LHCN-M2 (cell line): ENCODE data around the gene SYCN. TPM values are rescaled to one million over a fixed set of nuclear protein-coding genes. Genes with fewer than 3 reads are reported as not detected.

Source experiments
- DNase-seq: peaks from one replicate; pipeline ENCODE4 v3.0.0-alpha.2; 2012; ENCODE audit warnings: low read depth
- total RNA-seq: library from RNA; depleted of rRNA; stranded (reverse); fragments of >200 nt; gene quantifications from 2 replicates; pipeline ENCODE4 v1.2.3, GENCODE V29; 2014

Gene SYCN
- total RNA-seq, 1 experiment from 2014 or later: not detected

- DNase-seq: no peak
These were observed 32.3 kb downstream of the SYCN start for GRCh38 chr19:39171479-39172465.

DNA sequence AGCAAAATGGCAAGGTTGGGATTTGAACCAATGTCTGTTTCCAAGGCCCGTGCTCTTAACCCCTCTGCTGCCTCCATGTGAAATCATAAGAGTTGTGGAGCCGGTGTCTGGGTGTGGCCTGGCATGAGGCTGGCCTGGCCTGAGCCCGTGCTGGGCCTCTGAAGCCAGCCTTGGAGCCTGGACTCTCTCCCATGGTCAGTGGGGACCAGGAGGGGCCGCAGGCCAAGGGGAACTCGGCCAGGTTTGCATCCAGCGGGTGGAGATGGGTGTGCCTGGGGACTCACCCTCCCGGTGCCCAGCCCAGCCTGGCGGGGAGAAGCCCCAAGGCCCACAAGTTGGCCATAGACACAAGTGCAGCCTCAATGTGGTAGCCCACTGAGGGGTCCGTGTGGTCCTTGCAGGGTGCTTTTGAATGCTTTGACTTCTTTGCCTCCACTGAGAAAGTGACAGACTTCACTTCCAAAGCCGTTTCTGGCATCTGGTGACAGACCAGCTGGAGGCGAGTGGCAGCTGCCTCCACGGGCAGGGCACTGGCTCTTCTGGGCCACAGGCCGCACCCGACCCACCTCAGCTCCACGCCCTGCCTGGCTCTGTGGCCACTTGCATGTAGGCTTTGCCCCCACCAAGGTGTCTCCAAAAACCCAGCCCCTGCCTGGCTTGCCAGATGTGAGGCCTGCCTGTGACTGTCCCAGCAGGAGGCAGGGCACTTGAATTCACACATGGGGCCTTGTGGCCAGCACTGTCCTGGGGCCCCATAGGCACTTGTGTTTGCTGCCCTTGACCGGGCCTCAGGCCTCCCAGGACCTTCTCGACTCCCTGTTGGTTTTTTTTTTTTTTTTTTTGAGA, 33.5 kb downstream of the SYCN start:
- DNase-seq: no peak

DNA sequence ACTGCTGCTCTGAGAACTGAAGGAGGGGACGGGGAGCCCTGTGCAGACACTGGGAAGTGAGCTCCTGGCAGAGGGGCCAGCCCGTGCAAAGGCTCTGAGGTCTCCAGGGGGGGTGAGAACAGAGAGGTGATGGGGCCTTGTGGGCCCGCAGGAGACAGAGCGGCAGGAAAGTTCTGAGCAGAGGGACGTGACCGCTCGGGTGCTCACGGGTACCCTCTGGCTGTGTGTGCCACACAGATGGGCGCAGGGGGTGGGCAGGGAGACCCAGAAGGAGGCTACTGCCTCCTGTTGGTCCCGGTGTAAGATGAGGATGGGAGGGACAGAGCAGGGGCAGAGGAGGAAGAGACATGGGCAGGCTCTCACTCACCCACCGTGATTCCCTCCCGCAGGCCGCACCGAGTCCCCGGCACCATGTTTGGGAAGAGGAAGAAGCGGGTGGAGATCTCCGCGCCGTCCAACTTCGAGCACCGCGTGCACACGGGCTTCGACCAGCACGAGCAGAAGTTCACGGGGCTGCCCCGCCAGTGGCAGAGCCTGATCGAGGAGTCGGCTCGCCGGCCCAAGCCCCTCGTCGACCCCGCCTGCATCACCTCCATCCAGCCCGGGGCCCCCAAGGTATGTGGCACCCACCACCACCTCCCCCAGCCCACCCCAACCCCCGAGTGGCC, 34.8 kb downstream of the SYCN start:
- DNase-seq: no peak

- no peak for DNase-seq
These were observed 35.6 kb downstream of the SYCN start for GRCh38 chr19:39168258-39169142.

DNA sequence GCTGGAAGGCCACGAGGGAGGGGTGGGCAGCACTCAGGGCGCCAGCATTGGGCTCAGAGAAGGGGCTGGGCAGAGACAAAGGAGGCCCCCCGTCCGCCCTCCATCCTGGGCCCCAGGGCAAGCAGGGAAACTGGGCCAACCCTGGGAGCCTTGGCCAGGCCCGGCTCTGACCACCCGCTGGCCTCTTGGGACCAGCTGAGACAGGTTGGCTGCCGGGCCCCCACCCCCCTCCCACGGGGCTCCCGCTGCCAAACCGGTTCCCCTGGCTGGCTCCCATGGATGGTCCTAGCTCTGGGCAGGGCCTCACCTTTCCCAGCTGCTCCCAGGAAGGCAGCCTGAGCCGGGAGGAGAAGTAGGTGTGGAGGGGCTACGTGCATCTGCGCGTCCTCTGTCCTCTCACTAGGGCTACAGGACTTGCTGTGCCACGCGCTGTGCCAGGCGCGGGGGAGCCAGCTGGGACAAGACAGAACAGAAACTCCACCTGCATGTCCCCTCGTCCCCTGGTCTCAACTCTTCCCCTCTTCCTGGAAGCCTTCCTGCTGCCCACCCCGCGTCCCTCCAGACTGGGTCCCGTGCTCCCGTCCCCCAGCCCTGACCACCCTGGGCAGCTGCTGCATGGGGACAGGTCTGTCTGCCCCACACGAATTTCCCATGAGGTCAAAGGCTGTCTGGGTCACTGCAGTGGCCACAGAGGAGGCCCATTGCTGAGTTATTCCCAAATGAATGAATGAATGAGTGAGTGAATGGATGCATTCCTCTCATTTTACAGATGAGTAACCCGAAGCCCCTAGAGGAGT, 36.4 kb downstream of the SYCN start:
- no peak for DNase-seq

- no peak for DNase-seq
These were observed 37.3 kb downstream of the SYCN start for GRCh38 chr19:39166571-39167391.

DNA sequence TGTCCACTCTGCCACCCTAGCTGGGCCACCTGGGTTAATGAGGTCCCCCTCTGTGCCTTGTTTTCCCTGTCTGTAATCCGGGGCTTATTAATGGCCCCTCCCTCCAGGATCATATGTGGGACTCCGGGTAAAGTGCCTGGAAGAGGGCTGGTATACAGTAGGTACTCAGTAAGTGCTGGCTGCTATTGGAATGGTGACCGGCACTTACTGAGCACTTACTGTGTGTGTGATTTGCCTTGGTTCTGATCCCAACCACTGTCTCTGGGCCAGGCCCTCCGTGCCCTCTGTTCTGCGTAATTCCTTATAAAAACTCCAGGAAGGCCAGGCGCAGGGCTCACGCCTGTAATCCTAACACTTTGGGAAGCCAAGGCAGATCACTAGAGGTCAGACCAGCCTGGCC, 38.2 kb downstream of the SYCN start:
- no peak for DNase-seq

- no peak for DNase-seq
These were observed 39.8 kb downstream of the SYCN start for GRCh38 chr19:39164289-39164688.

- DNase-seq: no peak
These were observed 40.4 kb downstream of the SYCN start for GRCh38 chr19:39163621-39164020.

- DNase-seq: no peak
These were observed 41.5 kb downstream of the SYCN start for GRCh38 chr19:39162441-39163043.

DNA sequence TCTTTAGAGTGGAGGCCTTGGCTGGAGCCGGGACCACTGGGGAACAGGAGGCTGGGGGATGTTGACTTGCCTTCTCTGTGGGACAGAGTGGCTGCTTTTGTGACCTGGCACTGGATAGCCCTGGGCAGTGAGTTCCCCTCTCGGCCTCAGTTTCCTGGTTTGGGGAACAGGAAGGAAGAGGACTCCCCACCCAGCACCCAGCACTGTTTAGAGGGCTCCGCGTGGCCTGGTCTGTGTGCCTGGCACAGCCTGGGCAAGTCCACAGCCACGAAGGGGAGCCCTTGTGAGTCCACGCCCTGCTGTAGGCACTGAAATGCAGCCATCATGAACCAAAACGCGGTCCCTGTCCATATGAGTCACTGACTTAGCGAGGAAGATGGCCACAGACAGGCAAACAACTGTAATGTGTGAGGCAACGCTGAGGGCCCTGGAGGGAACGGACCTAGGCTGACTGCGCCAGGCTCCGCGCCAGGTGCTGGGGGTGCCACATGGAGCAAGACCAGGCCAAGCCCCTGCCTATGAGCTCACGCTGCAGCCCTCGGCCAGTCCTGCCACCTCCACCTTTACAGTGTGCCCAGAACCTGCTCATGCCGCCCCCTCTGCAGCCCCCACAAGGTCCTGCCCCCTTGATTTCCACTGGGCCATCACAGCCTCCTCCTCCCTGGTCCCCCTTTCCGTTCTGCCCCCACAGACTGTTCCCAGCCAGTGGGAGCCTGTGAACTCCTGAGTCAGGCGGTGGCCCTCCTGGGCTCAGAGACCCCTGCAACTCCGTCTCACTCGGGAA, 43.0 kb downstream of the SYCN start:
- peak; percentile 16 for DNase-seq

GRCh38 chr19:39160523-39160861, 43.6 kb downstream of the SYCN start:
- peak; percentile 27 for DNase-seq

- no peak for DNase-seq
These were observed 45.3 kb downstream of the SYCN start for GRCh38 chr19:39158646-39159260.

GRCh38 chr19:39157997-39158389, 46.1 kb downstream of the SYCN start:
- DNase-seq: no peak

DNA sequence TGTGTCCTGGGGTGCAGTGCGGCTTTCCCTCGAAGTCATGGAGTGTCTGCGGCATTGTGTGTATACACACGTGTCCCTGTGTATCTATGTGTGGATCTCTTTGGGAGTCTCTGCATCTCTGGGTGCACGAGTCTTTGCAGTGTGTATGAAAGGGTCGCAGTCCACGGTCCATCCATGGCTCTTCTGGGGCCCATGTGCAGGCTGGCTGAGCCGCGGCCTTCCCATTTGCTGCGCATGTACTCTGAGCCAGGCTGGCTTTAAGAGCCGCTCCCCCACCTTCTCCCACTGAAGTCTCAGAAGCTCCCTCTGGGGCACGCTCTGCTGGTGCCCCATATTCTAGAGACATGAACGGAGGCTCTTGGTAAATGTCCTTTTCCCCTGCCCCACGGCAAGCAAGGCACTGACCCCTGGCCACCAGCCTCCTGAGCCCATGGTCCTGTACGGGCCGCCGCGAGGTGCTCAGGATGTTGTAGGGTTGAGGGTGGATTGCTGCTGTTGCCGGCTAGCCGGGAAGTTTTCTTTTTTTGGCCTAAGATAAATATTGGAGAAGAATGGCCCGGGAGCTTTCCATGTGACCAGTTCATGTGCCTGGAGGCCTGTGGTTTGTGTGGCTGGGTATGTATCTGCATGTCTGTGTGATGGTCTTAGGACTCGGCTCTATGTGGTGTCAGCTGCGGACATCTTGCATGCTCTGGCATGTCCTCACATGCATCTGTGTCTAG, 46.6 kb downstream of the SYCN start:
- no peak for DNase-seq

GRCh38 chr19:39156326-39157230, 47.5 kb downstream of the SYCN start:
- no peak for DNase-seq
